GM21619 (cell line): Measurements from ENCODE around the gene NDUFA7.
"Not testable (repeated sequence)": the region's sequence is repeated elsewhere in the genome, so short reads cannot be mapped to it uniquely, and the experiment has no call there.

Source experiments
- ATAC-seq: cut with Tn5 transposase; IDR thresholded peaks from one replicate; pipeline ENCODE4 v1.9.1; 2021; ENCODE audit not compliant: unreplicated experiment

NDUFA7 gene

DNA sequence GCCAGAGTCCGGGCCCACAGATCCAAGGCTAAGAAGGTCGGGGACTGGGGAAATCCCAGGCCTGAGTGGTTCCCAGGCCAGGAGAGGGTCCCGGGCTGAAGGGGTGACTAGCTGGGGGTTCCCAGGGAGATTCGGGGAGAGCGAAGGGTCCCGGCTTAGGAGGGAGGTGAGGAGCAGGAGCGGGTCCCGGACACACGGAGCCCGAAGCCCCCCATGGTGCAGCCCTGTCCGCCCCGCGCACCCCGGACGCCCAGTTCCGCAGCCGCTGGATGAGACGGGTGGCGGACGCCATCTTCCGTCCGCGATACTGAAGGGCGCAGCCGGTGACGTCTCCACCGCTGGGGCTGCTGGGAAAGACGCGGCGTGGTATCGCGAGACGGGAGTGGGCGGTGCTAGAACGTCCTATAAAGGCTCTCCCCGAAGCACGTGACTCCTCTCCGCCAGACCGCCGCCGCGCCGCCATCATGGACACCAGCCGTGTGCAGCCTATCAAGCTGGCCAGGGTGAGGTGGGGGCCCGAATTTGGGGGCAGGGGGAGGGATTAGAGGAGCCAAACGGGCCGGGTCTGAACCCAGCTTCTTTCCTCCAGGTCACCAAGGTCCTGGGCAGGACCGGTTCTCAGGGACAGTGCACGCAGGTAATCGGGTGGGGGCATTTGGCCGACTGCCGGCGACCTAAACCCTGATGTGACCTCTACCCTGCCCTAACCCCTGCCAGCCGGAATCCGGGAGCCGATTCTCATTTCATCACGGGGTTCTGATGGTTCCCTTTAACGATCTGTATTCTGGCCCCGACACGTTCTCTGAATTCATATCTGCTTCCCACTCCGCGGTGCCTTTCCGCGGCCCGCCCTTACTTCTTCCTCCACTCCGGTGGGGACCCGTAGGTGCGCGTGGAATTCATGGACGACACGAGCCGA lies at the start of gene NDUFA7, which contains the start of gene RPS28:
Gene NDUFA7, minus strand, starts transcription at position 309 of the 919 bp plus-strand sequence. Its CDS starts 17 bp downstream, at position 292.
Gene RPS28, plus strand, starts transcription at position 430 of the 919 bp plus-strand sequence. Its CDS starts 35 bp downstream, at position 465.
- peak; percentile 91 for ATAC-seq

DNA sequence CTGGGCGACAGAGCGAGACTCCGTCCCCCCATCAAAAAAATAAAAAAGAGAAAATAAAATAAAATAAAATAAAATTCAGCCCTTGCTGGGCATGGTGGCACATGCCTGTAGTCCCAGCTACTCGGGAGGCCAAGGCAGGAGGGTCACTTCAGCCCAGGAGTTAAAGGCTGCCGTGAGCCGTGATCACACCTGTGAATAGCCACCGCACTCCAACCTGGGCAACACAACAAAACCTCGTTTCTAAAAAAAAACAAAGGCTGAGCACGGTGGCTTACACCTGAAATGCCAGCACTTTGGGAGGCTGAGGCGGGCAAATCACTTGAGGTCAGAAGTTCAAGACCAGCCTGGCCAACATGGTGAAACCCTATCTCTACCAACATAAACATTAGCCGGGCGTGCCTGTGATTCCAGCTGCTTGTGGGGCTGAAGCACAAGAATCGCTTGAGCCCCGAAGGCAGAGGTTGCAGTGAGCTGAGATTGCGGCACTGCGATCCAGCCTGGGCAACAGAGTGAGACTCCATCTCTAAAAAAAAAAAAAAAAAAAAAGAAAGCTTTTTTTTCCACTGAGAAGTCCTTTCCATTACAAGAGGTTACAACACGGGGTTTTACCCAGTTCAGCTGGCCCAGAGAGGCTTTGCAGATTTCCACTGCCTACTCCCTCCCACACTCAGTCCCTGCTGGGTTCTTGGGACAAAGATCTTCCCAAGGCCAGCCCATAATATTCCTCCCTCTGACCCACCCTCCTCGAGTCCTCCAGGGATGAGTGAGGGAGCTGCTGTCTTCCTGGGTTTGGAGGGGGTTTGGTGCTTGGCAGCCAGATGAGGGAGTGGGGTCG lies 49.2 kb upstream of the NDUFA7 start:
- no peak for ATAC-seq

DNA sequence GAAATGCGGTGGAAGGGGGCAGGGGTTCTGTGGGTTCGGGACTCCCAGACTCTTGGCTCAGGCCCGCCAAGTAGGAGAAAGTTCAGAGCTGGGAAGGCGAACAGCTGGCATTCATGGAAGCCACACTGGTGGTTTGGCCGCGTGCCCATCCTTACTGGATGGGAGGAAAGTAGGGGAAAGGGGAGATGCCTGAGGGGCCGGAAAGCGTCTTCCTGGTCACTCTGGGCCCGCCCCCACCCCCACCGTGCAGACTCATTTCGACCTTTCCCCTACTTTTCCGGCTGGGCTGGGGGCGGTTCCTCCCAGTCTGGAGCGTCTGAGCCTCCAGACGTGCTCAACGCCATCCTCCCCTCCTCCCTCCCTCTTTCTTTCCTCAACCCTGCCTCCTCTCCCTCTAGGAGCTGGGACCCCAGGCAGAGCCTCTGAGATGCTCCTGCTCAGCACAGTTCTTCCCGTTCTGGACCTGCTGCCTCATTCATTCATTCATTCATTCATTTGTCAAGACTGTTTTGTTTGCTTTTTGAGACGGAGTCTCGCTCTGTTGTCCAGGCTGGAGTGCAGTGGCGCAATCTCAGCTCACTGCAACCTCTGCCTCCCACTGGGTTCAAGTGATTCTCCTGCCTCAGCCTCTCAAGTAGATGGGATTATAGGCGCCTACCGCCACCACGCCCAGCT lies 46.3 kb upstream of the NDUFA7 start:
- ATAC-seq = no peak

DNA sequence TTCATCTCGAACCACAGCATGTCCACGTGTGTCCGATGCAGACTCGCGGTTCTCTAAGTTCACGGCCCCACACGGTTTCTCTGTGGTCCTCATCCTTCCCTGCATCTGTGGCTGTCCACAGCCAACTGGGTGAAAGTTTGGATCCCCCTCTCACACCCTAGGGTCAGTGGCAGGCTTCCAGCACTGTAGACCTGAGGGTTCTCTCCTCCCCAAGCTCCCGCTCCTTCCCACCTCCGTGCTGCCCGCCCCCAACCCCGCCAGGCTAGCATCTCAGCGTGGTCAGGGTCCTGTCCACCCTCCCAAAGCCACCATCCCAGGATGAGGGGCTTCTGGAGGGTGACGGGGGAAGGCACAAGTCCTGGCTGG lies 45.8 kb upstream of the NDUFA7 start:
- no peak for ATAC-seq

DNA sequence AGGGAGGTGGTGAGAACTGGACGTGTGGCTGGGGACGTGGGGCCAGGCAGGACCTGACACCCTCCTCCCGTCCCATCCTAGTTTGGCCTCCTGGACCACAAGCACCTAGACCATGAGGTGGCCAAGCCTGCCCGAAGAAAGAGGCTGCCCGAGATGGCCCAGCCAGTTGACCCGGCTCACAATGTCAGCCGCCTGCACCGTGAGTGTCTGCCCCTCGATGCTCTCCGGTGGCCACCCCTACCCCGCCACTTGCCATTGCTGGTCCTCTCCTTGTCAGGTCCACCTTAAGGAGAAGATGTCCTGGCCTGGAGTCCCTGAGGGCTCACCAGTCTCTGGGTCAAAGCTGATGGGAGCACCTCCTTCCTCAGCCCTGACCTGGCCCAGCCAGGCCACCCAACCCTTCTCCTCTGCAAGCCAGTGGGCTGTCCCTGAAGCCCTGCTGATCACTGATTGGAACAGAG lies 45.0 kb upstream of the NDUFA7 start:
- no peak for ATAC-seq

DNA sequence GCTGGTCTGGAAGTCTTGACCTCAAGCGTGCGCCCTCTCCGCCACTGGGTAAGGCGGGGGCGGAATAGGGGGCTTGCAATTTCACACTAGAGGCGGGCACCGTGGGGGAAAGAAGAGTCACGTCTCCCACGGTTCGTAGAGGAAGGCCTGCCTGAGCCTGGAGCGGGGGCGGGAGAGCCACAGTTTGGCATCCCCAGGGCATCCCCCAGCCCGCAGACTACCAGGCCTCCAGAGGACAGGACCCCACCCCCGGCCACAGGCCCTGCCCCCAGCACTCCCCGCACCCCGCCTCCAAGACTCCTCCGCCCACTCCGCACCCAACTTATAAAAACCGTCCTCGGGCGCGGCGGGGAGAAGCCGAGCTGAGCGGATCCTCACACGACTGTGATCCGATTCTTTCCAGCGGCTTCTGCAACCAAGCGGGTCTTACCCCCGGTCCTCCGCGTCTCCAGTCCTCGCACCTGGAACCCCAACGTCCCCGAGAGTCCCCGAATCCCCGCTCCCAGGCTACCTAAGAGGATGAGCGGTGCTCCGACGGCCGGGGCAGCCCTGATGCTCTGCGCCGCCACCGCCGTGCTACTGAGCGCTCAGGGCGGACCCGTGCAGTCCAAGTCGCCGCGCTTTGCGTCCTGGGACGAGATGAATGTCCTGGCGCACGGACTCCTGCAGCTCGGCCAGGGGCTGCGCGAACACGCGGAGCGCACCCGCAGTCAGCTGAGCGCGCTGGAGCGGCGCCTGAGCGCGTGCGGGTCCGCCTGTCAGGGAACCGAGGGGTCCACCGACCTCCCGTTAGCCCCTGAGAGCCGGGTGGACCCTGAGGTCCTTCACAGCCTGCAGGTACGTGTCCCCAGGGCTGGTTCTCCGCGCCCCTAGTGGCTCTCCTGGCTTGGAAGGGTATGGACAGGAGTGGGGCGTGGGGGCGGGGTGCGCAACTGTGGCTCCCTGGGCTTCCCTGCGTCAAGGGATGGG lies 42.9 kb upstream of the NDUFA7 start, which contains the start of gene ANGPTL4:
Gene ANGPTL4, plus strand, starts transcription at position 353 of the 969 bp plus-strand sequence. Its CDS starts 167 bp downstream, at position 520.
- ATAC-seq = no peak

DNA sequence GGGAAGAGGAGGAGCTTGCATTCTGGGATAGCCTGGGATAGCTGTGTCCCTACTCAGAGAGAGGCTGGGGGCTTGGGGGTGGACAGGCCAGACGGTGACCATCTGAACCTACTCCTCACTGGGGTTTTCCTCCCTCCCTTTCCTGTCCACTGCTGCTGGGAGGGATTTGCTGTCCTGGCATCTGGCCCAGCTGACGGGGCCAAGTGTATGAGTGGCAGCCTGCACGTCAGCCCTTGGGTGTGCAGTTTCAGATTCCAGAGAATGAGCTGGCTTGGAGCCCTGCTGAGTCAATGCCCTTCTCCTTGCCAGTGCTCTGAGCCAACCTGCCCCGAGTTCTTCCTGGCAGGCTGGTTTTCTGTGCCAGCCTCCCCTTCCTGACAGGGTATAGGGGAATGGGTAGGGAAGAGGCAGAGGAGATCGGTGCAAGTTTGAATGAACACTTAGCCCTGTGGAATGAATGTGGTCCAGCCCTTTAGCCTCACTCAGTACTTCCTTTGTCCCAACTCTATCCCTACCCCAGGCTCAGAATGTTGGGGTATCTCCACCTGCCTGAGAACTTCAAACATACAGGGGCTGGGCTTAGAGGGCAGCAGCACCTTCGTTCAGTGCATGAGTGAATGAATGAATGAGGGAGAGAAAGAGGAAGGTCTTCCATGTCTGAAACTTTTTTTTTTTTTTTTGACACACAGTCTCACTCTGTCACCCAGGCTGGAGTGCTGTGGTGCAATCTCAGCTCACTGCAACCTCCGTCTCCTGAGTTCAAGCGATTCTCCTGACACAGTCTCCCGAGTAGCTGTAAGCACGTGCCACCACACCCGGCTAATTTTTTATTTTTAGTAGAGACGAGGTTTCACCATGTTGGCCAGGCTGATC lies 41.0 kb upstream of the NDUFA7 start:
- no peak for ATAC-seq

DNA sequence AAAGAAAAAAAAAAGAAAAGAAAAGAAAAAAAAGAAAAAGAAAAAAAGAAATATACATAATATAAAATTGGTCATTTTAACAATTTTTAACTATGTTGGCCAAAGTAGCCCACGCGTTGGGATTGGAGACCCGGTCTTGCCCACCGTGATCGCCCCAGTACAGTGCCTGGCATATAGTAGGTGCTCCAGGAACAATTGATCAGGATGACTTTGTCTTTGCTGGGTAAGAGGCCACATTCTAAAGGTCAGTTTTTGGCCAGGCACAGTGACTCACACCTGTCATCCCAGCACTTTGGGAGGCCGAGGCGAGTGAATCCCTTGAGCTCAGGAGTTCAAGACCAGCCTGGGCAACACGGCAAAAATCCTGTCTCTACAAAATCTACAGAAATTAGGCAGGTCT lies 39.0 kb upstream of the NDUFA7 start:
- ATAC-seq = no peak

DNA sequence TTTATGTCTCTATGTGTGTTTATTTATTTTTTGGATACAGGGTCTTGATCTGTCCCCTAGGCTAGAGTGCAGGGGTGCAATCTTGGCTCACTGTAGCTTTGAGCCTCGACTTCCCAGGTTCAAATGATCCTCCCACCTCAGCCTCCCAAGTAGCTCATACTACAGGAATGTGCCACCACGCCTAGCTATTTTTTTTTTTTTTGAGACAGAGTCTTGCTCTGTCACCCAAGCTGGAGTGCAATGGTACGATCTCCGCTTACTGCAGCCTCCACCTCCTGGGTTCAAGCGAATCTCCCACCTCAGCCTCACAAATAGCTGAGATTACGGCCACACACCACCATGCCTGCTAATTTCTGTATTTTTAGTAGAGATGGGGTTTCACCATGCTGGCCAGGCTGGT lies 37.8 kb upstream of the NDUFA7 start:
- ATAC-seq = no peak

DNA sequence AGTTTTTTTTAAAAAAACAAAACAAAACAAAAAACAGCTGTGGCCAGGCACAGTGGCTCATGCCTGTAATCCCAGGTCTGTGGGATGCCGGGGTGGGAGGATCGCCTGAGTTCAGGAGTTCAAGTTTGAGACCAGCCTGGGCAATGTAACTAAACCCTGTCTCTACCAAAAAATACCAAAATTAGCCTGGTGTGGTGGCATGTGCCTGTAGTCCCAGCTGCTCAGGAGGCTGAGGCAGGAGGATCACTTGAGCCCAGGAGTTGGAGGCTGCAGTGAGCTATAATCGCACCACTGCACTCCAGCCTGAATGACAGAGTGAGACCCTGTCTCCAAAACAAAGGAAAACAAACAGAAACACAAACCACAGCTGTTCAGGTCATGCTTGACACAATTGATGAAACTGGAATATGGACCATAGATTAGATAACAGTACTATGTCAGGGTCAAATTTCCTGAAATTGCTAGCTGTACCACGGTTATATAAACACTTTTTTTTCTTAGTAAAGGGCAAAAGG lies 35.9 kb upstream of the NDUFA7 start:
- no peak for ATAC-seq

DNA sequence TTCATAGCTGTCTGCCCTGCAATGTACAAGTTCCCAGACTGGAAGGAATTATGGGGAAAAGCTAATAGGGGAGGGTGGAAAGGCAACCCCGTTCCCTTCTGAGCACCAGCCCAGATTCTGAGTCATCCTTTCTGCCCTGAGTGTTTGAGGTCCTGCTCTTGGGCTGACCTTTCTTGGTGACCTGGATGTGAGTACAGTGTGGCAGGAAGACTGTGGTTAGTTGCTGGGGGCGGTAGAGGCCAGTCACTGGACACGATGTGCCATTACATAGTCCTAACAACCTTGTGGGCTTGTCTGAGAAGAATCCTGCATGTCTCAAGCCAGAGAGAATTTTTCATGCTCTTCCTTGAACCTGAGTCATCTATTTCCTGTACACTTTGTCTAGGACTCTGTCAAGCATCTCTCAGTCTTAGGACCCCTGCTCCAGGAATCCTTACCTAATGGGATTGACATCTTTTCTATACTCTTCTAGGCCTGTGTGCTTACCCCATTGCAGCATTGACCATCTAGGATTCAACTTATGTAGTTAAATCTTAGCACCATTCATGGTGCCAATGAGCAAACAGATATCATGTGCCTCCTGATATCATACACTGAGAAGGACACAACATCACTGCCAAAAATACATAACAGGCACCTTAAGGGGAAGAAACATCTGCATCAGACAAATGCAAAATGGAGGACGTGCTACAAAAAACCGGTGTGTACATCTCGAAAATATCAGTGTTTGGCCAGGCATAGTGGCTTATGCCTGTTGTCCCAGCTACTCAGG lies 34.6 kb upstream of the NDUFA7 start:
- ATAC-seq = no peak

DNA sequence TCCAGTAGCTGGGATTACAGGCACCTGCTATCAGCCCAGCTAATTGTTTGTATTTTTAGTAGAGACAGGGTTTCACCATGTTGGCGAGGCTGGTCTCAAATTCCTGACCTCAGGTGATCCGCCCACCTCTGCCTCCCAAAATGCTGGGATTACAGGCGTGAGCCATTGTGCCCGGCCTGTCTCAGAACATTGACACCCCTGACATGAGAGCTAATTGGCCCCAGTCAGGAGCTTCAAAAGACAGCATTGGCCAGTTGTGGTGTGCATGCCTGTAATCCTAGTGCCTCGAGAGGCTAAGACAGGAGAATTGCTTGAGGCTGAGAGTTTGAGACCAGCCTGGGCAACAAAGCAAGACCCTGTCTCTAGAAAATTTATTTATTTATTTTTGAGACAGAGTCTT lies 31.7 kb upstream of the NDUFA7 start:
- not testable (repeated sequence) for ATAC-seq

DNA sequence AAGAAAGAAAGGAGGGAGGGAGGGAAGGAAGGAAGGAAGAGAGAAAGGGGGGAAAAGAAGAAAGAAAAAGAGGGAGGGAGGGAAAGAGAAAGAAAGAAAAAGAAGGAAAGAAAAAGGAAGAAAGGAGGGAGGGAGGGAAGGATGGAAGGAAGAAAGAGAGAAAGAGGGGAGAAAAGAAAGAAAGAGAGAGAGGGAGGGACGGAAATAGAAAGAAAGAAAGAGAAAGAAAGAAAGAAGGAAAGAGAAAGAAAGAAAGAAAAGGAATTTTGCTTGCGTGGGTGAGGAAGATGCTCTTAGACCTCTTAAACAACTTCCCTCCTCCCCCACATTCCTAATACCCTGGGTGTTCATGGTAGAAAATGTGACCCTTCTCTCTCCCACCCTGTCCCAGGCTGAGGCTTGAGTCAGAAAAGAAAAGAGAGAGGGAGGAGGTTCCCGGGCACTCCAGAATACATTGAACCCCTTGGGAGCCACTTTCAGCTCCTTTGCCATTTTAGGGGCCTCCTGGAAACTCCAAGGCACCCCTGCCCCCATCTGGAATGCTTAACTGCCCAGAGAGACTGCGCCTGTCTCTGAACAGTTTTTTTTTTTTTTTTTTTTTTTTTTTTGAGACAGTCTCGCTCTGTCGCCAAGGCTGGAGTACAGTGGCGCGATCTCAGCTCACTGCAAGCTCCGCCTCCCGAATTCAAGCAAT lies 31.1 kb upstream of the NDUFA7 start:
- ATAC-seq = no peak

DNA sequence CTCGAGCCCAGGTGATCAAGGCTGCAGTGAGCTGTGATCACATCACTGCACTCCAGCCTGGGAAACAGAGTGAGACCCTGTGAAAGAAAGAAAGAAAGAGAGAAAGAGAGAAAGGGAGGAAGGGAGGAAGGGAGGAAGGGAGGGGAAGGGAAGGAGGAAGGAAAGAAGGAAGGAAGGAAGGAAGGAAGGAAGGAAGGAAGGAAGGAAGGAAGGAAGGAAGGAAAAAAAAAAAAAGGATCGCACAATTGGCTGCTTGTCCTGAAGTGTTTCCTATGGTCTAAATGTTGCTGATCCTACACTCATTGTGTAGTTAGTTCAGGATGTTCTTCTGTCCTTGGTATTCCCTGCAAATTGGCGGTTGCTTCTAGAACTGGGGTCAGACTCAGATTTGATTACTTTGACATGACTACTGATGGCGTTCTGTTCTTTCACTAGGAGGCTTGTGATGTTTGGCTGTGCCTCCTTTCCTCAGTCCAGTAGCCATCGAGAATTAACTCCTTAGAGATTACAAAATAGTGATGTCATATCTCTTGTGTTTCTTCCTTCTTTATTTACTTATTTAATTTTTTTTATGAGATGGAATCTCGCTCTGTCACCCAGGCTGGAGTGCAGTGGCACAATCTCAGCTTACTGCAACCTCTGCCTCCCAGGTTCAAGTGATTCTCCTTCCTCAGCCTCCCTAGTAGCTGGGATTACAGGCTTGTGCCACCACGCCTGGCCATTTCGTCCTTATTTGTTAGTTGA lies 28.6 kb upstream of the NDUFA7 start:
- ATAC-seq = not testable (repeated sequence)

DNA sequence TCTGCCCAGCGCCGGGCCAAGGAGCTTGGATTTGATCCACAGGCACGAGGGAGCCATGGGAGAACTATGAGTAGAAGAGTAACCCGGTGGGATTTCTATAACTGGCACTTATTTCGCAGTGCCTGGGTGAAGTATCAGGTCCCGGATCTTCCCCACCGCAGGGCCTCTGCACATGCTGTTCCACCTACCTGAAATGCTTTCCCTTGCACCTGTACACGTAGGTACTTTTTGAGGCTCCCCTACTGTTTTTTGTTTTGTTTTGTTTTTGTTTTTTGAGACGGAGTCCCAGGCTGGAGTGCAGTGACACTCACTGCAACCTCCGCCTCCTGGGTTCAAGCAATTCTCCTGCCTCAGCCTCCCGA lies 22.3 kb upstream of the NDUFA7 start:
- no peak for ATAC-seq

DNA sequence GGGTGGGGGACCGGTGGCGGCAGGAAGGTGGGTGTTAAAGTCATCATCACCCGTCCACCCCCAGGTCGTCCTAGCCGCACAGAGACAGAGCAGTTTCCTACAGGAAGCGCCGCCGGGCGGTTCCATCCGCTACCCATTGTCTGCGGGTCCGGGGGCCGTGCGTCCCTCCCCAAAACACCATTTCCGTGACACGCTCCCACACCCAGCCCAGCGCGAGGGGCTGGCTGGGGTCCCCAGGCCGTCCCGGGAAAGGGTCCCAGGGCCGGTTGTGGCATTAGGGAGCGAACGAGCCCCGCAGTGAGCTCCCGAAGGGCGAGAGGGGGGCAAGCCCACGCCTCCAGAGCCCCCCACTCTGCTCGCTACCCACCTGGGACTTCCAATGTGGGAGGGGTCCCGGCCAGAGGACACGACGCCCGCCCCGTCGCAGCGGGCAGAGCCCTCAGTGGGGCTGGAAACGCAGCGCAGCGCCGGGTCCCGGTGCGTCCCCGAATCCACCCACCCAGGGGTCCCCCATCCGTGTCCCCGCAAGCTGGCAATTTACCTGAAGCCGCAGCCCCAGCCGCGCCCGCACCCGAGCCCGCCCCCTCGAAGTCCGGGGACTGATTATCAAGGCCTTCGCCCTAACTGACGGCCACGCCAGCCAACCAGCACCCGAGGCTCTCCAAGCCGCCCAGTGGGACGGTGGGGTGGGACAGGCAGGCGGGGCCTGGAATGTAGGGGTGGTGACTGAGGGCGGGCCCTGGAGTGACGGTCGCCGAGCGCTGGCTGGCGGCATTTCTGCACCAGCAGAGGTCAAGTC lies 21.7 kb upstream of the NDUFA7 start, which contains the start of gene KANK3:
Gene KANK3, minus strand, starts transcription at position 579 of the 799 bp plus-strand sequence. CDS start 5,434 bp downstream, outside the sequence.
- ATAC-seq = peak; percentile 94
